ENCODE data around the gene GPR155.

DNA sequence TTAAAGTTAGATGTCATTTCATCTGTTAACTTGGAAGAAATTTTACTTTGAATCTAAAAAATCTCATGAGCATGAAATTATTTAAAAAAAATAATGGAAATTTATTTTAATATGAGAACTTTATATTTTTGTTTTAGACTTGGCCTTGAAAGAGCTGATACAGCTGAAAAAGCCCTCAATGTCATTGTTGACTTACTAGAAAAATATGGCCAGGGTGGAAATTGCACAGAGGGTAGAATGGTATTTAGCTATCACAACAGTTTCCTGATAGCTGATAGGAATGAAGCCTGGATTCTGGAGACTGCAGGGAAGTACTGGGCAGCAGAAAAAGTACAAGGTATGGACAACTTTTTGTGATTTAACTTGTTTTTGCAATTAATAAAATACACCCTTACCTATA lies 86.0 kb downstream of the GPR155 start:
- TF ChIP-seq RAD21 (IDR thresholded peaks at IDR 0.05; ENCODE audit: low read length) (no peak), CTCF (conservative IDR thresholded peaks at IDR 0.05; ENCODE audit: low read depth, low read length) (no peak), POLR2A (IDR thresholded peaks at IDR 0.05; ENCODE audit: low read depth, low read length) (no peak), CHD1 (IDR thresholded peaks at IDR 0.05; ENCODE audit: low read depth, low read length) (no peak), BHLHE40 (IDR thresholded peaks at IDR 0.05; ENCODE audit: low read depth, low read length) (no peak), SMC3 (IDR thresholded peaks at IDR 0.05; ENCODE audit: low read depth, low read length) (no peak), RCOR1 (IDR thresholded peaks at IDR 0.05; ENCODE audit: insufficient replicate concordance, low read length) (no peak), MAFK (IDR thresholded peaks at IDR 0.05; ENCODE audit: low read depth, low read length) (no peak), MXI1 (IDR thresholded peaks at IDR 0.05; ENCODE audit: borderline replicate concordance, low read depth, low read length) (no peak), USF2 (IDR thresholded peaks at IDR 0.05; ENCODE audit: low read depth, low read length) (no peak), RFX5 (IDR thresholded peaks at IDR 0.05; ENCODE audit: low read depth, low read length) (no peak), MAZ (IDR thresholded peaks at IDR 0.05; ENCODE audit: borderline replicate concordance, low read depth, low read length) (no peak)

All from IMR-90 (cell line).